Right lobe of liver (tissue), 4 donors: ENCODE measurements around the gene TRIM3.

Source experiments
- POLR2A ChIP-seq: fragments of 450-650 bp; IDR thresholded peaks from one replicate; pipeline ENCODE4 v1.6.1; 2017; ENCODE audit warnings: antibody characterized with exemption, mild to moderate bottlenecking
- TF ChIP-seq, protein P1 (sequence below), 4 donors: fragments of 200-600 bp in 3 of 4; fragments of 450-650 bp in 1 of 4; IDR thresholded peaks; one replicate each; pipeline versions ENCODE4 v1.5.1 to v1.8.0; 2016 to 2022; ENCODE audit warnings: antibody characterized with exemption in 4 of 4, mild to moderate bottlenecking in 2 of 4
- donor health status: DM: no; HTN: no; CAD: no.
- donor health status: DM: no; HTN: no; CAD: no.
- donor health status: DM: no; HTN: yes; CAD: no.

DNA sequence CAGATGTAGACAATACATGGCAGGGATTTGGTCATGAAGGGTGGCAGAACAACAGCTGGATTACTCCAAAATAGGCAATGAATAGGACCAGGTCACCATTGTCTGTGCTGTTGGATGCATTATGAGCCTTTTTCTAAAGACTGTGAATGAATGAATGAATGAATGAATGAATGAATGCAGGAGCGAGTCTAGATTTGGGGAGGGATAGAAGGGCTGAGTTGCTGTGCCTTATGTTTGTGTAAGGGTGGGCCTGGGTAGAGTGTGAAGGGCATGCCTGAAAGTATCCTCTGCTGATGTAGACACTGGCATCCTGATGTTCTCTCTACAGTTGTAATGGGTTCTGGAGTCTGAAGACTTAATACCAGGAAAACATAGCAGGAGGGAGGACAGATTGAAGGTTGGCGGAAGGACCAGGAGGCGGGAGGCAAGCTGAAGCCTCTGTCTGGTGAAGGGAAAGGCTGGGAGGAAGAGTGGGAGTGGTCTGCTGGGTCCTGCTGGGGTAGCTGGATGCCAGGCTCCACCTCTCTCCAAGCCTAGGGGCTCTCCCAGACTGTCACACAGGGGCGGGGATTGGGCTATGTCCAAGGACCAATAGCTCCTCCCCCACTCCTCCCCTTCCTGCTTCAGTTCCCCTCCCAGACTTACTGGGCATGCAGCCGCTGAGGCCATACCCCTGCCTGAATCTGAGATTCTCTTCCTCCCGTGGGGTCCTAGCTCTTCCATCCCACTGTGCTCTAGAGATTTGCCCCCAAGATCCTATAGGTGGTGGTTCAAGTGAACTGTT is 4.8 kb downstream of the TRIM3 start:
- TF ChIP-seq, protein P1, sequence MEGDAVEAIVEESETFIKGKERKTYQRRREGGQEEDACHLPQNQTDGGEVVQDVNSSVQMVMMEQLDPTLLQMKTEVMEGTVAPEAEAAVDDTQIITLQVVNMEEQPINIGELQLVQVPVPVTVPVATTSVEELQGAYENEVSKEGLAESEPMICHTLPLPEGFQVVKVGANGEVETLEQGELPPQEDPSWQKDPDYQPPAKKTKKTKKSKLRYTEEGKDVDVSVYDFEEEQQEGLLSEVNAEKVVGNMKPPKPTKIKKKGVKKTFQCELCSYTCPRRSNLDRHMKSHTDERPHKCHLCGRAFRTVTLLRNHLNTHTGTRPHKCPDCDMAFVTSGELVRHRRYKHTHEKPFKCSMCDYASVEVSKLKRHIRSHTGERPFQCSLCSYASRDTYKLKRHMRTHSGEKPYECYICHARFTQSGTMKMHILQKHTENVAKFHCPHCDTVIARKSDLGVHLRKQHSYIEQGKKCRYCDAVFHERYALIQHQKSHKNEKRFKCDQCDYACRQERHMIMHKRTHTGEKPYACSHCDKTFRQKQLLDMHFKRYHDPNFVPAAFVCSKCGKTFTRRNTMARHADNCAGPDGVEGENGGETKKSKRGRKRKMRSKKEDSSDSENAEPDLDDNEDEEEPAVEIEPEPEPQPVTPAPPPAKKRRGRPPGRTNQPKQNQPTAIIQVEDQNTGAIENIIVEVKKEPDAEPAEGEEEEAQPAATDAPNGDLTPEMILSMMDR (IDR thresholded peaks at IDR 0.05): no peak
- no peak for TF ChIP-seq POLR2A
